AG09309 (cell line): ENCODE results near the gene TMEM141.

Experiments used
- DNase-seq: peaks from one replicate; pipeline ENCODE4 v3.0.0-alpha.2; 2010; ENCODE audit warnings: low read depth
- H3K4me3 ChIP-seq: 2 replicates; pipeline ENCODE4 v1.5.1; 2011; ENCODE audit warnings: mild to moderate bottlenecking, low read depth, low read length, moderate library complexity; ENCODE audit not compliant: control insufficient read depth
- CTCF ChIP-seq: IDR thresholded peaks from 2 replicates; pipeline ENCODE4 v1.5.1; 2011; ENCODE audit warnings: mild to moderate bottlenecking, low read depth, low read length, inconsistent platforms; ENCODE audit not compliant: insufficient read depth, control insufficient read depth; ENCODE audit errors: missing control alignments

The TMEM141 gene

GRCh38 chr9:136756134-136756438, 35.1 kb upstream of the TMEM141 start:
- no peak overlapping the region for H3K4me3 ChIP-seq
- no peak for TF ChIP-seq CTCF
- DNase-seq = no peak

GRCh38 chr9:136756836-136757235, 34.3 kb upstream of the TMEM141 start:
- H3K4me3 ChIP-seq = no peak overlapping the region
- no peak for DNase-seq
- no peak for TF ChIP-seq CTCF

- no peak overlapping the region for H3K4me3 ChIP-seq
- no peak for TF ChIP-seq CTCF
- DNase-seq = no peak
Observed at GRCh38 chr9:136757328-136757727, 33.8 kb upstream of the TMEM141 start.

- no peak for DNase-seq
- TF ChIP-seq CTCF = no peak
- no peak overlapping the region for H3K4me3 ChIP-seq
Observed at GRCh38 chr9:136757751-136758140, 33.4 kb upstream of the TMEM141 start.

- H3K4me3 ChIP-seq = no peak overlapping the region
- no peak for TF ChIP-seq CTCF
- no peak for DNase-seq
Observed at GRCh38 chr9:136759001-136759400, 32.1 kb upstream of the TMEM141 start.

GRCh38 chr9:136759436-136760325, 31.5 kb upstream of the TMEM141 start:
- no peak for DNase-seq
- TF ChIP-seq CTCF = no peak
- no peak overlapping the region for H3K4me3 ChIP-seq
